Measurements from ENCODE around the gene OBSCN.
"Not testable (repeated sequence)": the region's sequence is repeated elsewhere in the genome, so short reads cannot be mapped to it uniquely, and the experiment has no call there.

OBSCN gene

GRCh38 chr1:228213917-228214808 lies 6.3 kb downstream of the OBSCN start:
- DNase-seq (ENCODE audit: low read depth in 2 of 2) = no peak

GRCh38 chr1:228214921-228215662 lies 7.2 kb downstream of the OBSCN start:
- no peak for DNase-seq (ENCODE audit: low read depth in 2 of 2)

- no peak for DNase-seq (ENCODE audit: low read depth in 2 of 2)
These were observed 7.8 kb downstream of the OBSCN start for GRCh38 chr1:228215663-228216116.

- no peak for DNase-seq (ENCODE audit: low read depth in 2 of 2)
These were observed 8.8 kb downstream of the OBSCN start for GRCh38 chr1:228216371-228217320.

GRCh38 chr1:228217551-228218344 lies 9.9 kb downstream of the OBSCN start:
- DNase-seq (ENCODE audit: low read depth in 2 of 2) = no peak

- DNase-seq (ENCODE audit: low read depth in 2 of 2) = no peak
These were observed 10.8 kb downstream of the OBSCN start for GRCh38 chr1:228218513-228219244.

- no peak for DNase-seq (ENCODE audit: low read depth in 2 of 2)
These were observed 11.6 kb downstream of the OBSCN start for GRCh38 chr1:228219245-228219961.

GRCh38 chr1:228219962-228220780 lies 12.3 kb downstream of the OBSCN start:
- no peak for DNase-seq (ENCODE audit: low read depth in 2 of 2)

GRCh38 chr1:228221097-228221496 lies 13.3 kb downstream of the OBSCN start:
- not testable (repeated sequence) for DNase-seq (ENCODE audit: low read depth in 2 of 2)

- DNase-seq (ENCODE audit: low read depth in 2 of 2) = no peak
These were observed 14.7 kb downstream of the OBSCN start for GRCh38 chr1:228222548-228222947.

- no peak for DNase-seq (ENCODE audit: low read depth in 2 of 2)
These were observed 16.6 kb downstream of the OBSCN start for GRCh38 chr1:228224198-228225164.

GRCh38 chr1:228225165-228225710 lies 17.4 kb downstream of the OBSCN start:
- DNase-seq (ENCODE audit: low read depth in 2 of 2) = no peak

- DNase-seq (ENCODE audit: low read depth in 2 of 2) = no peak
These were observed 17.9 kb downstream of the OBSCN start for GRCh38 chr1:228225740-228226139.

- no peak for DNase-seq (ENCODE audit: low read depth in 2 of 2)
These were observed 18.5 kb downstream of the OBSCN start for GRCh38 chr1:228226141-228226874.

- no peak for DNase-seq (ENCODE audit: low read depth in 2 of 2)
These were observed 19.3 kb downstream of the OBSCN start for GRCh38 chr1:228226956-228227791.

All from activated CD4-positive, alpha-beta T cell treated with anti-CD3 and anti-CD28 coated beads for 24 hours (primary cell).